ENCODE data around the gene RNF39.
"Not testable (repeated sequence)": the region's sequence is repeated elsewhere in the genome, so short reads cannot be mapped to it uniquely, and the experiment has no call there.

- not testable (repeated sequence) for TF ChIP-seq ZNF592 (IDR thresholded peaks at IDR 0.05); RB1 (IDR thresholded peaks at IDR 0.05; ENCODE audit: borderline replicate concordance); CTCF (IDR thresholded peaks at IDR 0.05 in 2 of 3, conservative IDR thresholded peaks at IDR 0.05 in 1 of 3; ENCODE audit: control insufficient read depth in 2 of 3, extremely low read depth in 1 of 3, insufficient read depth in 1 of 3, low read depth in 3 of 3, low read length in 3 of 3)
Measured at GRCh38 chr6:30033440-30033839, 42.1 kb downstream of the RNF39 start.
